NCI-H128 (cell line): ENCODE results near the gene ZNF575.

ENCODE experiments used
- DNase-seq: peaks from one replicate; lab custom pipeline; 2025; ENCODE audit not compliant: unreplicated experiment; lab: John Stamatoyannopoulos, UW

ZNF575 gene, protein sequence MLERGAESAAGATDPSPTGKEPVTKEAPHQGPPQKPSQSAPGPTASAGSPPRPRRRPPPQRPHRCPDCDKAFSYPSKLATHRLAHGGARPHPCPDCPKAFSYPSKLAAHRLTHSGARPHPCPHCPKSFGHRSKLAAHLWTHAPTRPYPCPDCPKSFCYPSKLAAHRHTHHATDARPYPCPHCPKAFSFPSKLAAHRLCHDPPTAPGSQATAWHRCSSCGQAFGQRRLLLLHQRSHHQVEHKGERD

DNA sequence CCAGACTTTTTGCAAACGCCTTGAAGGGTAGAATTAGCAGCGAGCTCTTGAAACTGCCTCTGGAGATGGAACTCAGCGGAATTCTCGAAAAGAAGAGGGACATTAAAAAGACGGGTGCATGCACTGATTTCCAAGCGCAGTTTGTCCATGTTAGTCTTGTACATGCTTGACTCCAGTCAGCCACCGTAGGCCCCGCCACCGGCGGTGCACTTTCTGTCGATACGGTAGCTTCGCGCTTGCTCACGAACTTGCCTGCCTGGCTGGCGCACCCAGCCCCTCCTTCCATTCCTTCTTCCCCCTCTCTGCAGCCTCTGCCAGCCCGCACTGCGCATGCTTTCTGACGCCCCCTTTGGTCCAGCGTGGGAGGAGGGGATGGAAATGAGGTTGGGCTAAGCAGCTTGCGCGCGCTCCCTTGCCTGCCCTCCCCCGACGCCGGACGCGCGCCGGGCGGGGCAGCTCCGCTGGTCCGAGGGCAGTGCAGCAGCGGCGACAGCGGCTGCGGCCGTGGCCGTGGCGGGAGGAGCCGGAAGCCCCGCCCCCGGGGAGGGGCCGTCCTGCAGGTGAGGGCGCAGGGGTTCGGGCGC is at the start of gene ZNF575:
TSS of gene ZNF575 (plus strand) at position 227 of the 584 bp plus-strand sequence. CDS start 1,235 bp downstream, outside the sequence.
- DNase-seq, result peak; percentile 84

- DNase-seq, result no peak
Measured at GRCh38 chr19:43483281-43483680, 49.7 kb upstream of the ZNF575 start.

DNA sequence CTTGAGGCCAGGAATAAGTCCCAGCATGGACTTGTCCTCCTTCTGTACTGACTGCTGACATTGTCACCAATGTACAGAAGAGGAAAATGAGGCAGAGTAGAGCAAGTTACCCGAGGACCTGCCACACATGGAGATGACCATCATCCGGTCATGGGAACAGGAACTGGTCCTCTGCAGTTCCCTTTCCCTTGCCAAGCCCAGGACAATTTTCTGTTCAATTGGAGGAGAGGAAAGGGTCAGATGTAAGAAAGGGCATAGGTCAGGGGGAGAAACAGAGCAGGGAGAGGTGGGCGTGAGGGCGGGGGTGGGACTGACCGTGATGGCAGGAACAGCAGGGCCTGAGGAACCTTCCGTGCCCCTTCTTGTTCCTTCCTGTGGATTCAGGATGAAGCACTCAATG is 47.0 kb upstream of the ZNF575 start:
- DNase-seq, result no peak

DNA sequence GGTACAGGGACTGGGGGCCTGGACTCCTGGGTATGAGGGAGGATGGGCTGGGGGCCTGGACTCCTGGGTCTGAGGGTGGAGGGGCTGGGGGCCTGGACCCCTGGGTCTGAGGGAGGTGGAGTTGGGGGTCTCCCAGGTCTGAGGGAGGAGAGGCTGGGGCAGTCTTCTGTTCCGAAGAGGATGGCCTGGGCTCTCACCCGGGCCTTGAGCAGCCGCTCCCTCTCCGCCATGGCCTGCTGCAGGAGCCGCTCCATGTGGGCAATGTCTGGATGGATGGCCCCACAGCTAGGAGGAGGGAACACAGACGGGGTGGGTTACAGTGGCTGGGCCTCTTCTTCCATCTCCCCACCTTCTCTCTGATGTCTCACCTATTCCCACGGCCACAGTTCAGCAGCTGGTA is 46.6 kb upstream of the ZNF575 start:
- no peak for DNase-seq

DNA sequence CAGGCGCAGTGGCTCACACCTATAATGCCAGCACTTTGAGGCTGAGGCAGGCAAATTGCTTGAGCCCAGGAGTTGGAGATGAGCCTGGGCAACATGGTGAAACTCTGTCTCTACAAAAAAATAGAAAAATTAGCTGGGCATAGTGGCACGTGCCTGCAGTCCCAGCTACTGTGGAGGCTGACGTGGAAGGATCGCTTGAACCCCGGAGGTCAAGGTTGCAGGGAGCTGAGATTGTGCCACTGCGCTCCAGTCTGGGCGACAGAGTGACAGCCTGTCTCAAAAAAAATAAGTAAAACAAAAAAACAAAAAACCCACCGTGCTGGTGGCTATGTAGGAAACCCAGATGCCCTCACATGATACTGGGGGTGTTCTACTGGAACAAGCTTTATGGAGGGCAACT is 44.8 kb upstream of the ZNF575 start:
- DNase-seq, result no peak

DNA sequence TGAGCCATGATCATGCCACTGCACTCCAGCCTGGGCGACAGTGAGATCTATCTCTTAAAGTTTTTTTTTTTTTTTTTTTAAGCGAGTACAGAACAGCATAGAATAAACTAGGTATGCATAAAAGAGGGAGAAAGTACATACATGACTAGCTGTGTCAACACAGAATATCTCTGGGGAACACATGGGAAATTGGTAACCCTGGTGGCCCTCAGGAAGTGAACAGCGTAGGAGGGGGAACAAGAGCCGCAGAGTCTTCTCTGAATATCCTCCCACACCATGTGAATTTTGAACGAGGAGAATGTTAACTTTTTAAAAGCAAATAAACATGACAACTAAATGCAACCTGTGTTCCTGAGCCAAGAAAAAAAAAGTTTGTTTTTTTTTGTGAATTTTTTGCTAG is 43.7 kb upstream of the ZNF575 start:
- DNase-seq, result no peak

DNA sequence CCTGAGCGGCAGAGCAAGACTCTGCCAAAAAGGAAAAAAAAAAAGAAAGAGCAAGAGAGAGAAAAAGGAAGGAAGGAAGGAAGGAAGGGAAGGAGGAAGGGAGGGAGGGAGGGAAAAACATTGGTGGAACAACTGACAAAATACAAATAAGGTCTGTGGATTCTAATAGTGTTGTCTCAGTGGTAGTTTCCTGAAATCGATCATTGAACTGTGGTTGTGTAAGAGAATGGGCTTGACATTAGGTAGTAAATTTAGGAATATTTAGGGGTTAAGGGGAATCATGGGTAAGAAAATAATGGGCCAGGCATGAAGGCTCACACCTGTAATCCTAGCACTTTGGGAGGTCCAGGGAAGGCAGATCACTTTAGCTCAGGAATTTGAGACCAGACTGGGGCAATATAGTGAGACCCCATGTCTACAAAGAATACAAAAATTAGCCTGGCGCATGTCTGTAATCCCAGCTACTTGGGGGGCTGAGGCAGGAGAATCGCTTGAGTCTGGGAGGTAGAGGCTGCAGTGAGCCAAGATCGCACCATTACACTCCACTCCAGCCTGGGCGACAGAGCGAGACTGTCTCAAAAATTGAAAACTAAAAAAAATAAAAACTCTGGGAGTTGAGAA is 42.9 kb upstream of the ZNF575 start:
- DNase-seq, result no peak

DNA sequence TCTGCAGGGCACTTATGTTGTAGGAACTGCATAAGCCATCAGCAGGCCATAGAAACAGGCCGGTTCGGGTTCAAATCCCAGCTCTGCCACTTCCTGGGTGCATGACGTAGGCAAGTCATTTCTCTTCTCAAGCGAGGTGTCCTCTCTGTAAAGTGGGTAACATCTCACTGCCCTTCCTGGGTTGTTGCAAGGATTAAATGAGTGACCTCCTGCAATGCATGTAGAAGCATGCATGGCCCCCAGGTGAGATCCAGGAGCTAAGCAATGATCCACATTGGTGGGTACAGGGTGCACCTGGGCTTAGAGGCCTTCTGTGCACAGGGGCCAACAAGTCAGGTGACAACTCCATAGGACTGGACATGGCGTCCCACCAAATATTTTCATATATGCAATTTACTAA is 42.2 kb upstream of the ZNF575 start:
- DNase-seq, result no peak

- DNase-seq, result no peak
Measured at GRCh38 chr19:43495082-43495481, 37.9 kb upstream of the ZNF575 start.

DNA sequence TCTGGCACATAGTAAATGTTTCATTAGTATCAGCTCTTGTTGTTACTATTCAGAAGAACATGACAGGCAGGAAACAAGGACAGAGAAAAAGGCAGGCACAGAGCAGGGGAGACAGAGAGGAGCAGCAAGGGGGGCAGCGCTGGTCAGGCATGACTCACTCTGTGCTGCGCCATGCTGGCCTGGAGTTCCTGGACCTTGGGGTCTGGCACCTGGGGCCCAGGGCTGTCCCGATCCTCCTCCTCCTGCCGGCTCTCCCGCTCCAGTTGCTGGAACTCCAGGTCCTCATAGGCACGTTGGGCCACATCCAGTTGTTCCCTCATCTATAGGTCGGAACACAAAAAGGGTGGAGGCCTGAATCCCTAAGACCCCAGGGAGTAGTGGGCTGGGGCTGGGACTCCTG is 36.0 kb upstream of the ZNF575 start:
- DNase-seq, result no peak

GRCh38 chr19:43498233-43498842 is 34.6 kb upstream of the ZNF575 start:
- DNase-seq, result no peak

- no peak for DNase-seq
Measured at GRCh38 chr19:43499042-43499441, 33.9 kb upstream of the ZNF575 start.

GRCh38 chr19:43501661-43502418 is 31.1 kb upstream of the ZNF575 start:
- DNase-seq, result no peak

GRCh38 chr19:43502419-43502976 is 30.5 kb upstream of the ZNF575 start:
- no peak for DNase-seq

DNA sequence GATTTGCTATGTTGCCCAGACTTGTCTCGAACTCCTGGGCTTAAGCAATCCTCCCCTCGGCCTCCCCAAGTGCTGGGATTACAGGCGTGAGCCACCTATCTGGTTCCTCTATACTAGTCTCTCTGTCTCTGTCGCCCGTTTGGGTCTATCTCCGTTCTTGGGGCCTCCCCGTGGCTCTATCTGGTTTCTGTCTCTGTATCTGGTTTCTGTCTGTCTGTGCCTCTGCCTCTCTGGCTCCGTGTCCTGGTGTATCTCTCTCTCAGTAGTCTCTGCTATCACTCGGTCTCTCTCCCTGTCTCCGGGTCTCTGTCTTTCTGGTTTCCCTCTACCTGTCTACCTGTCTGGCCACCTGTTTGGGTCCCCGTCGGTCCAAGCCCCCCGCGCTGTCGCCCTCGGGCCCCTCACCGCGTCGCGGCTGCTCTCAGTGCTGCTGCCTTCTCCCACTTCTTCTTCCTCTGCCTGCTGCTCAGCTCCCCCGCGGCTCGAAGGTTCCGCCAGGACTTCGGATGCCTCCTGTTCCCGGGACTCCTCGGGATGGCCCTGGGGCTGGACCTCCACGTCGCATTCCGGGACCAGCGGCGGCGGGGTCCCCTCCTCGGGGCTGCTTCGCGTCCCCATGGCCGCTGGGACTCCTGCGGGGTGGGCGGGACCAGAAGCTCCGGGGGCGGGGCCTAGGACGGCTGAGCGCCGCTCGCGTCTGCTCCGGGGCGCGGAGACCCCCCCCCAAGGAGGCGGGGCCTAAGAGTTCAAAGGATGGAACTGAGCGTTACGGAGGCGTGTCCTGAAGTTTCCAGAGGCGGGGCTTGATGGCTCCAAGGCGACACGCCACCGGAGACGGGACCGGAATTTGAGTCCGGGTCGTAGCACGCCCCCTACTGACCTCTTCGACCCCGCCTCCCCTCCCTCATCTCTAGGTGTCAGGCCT is 29.2 kb upstream of the ZNF575 start:
- DNase-seq, result peak; percentile 62

DNA sequence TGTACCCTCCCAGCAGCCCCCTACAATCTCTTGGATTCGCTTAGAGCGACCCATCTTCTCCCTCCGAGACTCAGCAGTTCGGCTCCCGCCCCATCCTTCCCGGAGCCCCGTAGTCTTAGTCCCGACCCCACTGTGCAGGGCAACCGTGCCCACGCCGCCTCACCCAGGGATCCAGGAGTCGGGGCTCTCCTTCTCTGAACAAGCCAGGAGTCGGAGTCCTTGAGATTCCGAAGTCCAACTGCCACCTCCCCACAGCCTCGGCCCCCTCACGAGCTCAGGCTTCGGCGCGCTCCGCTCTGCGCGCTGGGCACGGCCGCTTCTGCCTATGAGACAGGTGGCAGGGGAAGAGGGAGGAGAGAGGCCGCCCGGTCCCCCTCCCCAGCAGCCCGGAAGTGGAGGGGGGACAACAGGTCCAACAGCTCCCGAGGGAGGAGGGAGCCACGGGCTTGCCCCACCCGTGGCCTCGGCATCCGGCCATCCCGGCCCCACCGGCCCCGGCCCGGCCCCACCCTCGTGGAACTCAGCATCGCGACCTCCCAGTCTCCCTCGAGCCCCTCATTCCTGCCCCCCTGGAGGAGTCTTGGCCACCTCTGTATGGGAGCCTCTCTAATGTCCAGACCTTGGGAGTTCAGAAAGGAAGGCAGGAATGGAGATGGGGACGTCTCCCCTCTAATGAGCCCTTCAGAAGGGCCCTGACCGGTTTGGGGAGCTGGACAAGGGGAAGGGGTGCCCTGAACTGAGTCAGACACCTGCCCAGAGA is 28.4 kb upstream of the ZNF575 start, which contains the start of gene PHLDB3:
TSS of gene PHLDB3 (minus strand) at position 321 of the 760 bp plus-strand sequence. CDS start 628 bp downstream, outside the sequence.
- DNase-seq, result no peak

DNA sequence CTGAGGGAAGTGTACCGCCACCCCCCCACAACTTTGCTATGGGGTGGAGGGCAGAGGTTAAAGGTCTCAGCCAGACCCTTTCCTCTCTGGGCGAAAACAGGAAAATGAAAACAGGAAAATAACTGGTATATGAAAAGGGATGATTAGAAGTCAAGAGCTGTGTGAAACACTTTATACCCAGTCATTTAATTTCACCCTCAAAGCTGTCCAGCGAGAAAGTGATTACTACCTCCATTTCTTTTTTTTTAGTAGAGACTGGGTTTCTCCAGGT is 27.9 kb upstream of the ZNF575 start:
- DNase-seq, result no peak

DNA sequence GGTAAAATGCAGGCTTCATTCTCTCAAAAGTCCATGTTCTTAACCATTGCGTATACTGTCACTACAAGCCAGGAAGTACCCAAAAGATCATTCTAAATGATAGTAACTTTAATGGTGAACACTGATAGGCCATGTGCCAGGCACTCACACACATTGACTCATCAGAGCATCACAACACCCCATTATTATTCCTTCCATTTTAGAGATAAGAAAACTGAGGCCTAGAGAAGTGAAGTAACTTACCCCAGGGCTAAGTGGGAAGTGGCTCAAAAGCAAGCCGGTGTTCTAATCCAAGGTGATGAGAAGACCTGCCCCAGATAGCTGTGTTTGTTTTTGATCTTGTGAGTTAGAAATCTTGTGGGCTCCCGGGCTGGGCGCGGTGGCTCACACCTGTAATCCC is 27.0 kb upstream of the ZNF575 start:
- no peak for DNase-seq

GRCh38 chr19:43506629-43507028 is 26.4 kb upstream of the ZNF575 start:
- DNase-seq, result no peak
